HUES64 (cell line): ENCODE results near the gene DLGAP1.

ENCODE experiments used
- H3K27ac ChIP-seq: 2 replicates; pipeline ENCODE4 v1.7.0; 2013; ENCODE audit warnings: low read depth, low read length, inconsistent platforms
- H3K27me3 ChIP-seq: 2 replicates; pipeline ENCODE4 v1.6.1; 2013; ENCODE audit warnings: mild to moderate bottlenecking, low read length; ENCODE audit not compliant: insufficient read depth
- H3K36me3 ChIP-seq: 2 replicates; pipeline ENCODE4 v1.6.1; 2013; ENCODE audit warnings: mild to moderate bottlenecking, low read length; ENCODE audit not compliant: insufficient read depth
- H3K4me1 ChIP-seq: 2 replicates; pipeline ENCODE4 v1.6.1; 2013; ENCODE audit warnings: mild to moderate bottlenecking, low read length, moderate library complexity; ENCODE audit not compliant: insufficient read depth
- H3K4me3 ChIP-seq: 2 replicates; pipeline ENCODE4 v1.5.1; 2013; ENCODE audit warnings: mild to moderate bottlenecking, low read length, moderate library complexity
- H3K9ac ChIP-seq: 2 replicates; pipeline ENCODE4 v1.6.1; 2013; ENCODE audit warnings: mild to moderate bottlenecking, low read depth, low read length
- H3K9me3 ChIP-seq: 2 replicates; pipeline ENCODE4 v1.6.1; 2013; ENCODE audit warnings: low read depth, low read length; ENCODE audit not compliant: insufficient read depth
- WGBS: fragments of 150-250, 120-280 bp; methylation state at CpG from one replicate; pipeline ENCODE4 v1.1.7; 2013; ENCODE audit warnings: missing lambda C conversion rate; 5-methylcytosine and 5-hydroxymethylcytosine counted together

DLGAP1 gene

DNA sequence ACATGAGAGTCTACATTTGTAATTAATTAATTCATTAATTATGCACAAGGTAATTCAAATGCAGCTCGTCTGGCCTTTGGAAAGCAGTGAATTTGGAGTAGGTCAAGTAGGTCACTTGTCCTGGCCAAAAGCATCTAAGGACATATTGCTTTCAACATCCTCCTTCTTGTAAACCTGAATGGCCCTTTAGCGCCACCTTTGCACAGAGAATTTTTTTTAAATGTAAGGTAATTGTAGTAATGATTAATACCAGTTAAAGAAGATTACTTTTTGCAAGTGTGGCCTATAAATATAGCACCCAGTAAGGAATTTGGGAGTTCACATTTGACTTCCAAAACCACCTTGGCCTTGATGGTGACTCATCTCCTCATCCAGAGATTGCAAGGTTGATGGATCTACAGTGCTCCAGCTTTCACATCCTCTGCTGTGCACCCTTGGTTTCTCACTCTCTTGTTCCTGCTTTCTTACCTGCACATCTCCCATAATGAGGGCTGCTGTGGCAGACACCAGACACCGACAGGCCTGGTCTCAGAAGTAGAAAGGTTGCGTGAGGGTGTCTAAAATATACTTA is 523.5 kb downstream of the DLGAP1 start:
- H3K9me3 ChIP-seq, result no peaks in the 10 kb centered on the region
- H3K4me3 ChIP-seq, result no peak overlapping the region
- 94% methylated on average over 4 of the region's 4 CpGs for WGBS
- H3K27ac ChIP-seq, result no peak overlapping the region
- no peaks in the 10 kb centered on the region for H3K27me3 ChIP-seq
- no peaks in the 10 kb centered on the region for H3K4me1 ChIP-seq
- H3K36me3 ChIP-seq, result no peaks in the 10 kb centered on the region
- H3K9ac ChIP-seq, result no peak overlapping the region

DNA sequence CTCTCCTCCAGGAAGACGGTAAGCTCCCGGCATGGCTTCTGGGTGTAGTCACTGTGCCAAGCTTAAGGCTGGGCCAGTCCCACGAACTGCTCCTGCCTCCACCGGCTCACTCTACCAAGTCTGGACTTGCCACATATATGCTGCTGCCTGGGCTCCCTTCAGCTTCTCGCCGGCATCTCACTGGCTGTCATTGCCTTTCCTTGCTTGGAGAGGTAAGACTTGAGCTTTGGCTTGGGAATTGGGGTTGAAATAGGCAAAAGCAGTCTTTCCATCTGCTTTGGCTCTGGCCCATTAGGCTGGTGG is 524.1 kb downstream of the DLGAP1 start:
- H3K4me3 ChIP-seq, result no peak overlapping the region
- H3K4me1 ChIP-seq, result no peaks in the 10 kb centered on the region
- H3K36me3 ChIP-seq, result no peaks in the 10 kb centered on the region
- H3K27me3 ChIP-seq, result no peaks in the 10 kb centered on the region
- H3K27ac ChIP-seq, result no peak overlapping the region
- WGBS, result 95% methylated on average over 6 of the region's 6 CpGs
- H3K9ac ChIP-seq, result no peak overlapping the region
- H3K9me3 ChIP-seq, result no peaks in the 10 kb centered on the region

DNA sequence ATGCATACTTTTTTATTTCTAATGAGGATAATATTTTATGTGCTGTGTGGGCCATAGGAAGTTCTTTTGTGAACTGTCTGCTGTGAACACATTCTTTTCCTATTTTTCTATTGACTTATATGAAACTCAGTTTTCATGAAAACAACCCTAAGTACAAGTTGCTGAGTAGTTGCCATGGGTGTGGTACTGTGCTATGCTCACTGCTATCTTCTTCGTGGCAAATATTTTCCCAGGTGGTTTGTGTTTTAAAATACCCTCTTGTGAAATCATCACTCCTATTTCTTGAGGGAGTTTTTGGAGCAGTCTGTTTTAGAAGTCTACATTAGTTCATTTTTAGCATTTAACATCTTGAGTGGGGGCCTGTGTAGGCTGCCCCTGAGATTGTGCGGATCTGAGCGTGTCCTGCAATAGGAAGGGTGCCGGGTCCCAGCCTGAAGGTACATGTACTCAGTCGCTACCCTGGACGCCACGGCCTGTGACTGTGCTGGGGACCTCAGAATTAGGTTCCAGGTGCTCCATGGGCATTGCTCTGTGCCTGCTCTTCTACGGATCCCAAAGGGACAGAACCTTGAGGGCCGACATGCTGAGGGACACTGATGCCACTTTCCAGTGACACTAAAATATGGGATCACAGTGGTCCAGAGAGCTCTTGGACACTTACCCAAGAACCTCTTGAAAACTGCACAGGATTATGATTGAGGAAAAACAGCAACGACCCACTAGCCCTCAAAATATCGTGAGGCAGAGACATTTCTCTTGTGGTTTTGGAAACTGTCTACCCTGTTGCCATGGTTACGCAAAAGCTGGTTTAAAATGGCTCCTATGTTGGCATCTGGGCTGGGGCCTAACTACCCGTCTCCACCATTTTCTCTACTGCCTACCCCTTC is 524.7 kb downstream of the DLGAP1 start:
- H3K4me1 ChIP-seq, result no peaks in the 10 kb centered on the region
- 95% methylated on average over 12 of the region's 13 CpGs for WGBS
- H3K27ac ChIP-seq, result no peak overlapping the region
- no peaks in the 10 kb centered on the region for H3K27me3 ChIP-seq
- no peak overlapping the region for H3K9ac ChIP-seq
- no peak overlapping the region for H3K4me3 ChIP-seq
- no peaks in the 10 kb centered on the region for H3K9me3 ChIP-seq
- no peaks in the 10 kb centered on the region for H3K36me3 ChIP-seq

DNA sequence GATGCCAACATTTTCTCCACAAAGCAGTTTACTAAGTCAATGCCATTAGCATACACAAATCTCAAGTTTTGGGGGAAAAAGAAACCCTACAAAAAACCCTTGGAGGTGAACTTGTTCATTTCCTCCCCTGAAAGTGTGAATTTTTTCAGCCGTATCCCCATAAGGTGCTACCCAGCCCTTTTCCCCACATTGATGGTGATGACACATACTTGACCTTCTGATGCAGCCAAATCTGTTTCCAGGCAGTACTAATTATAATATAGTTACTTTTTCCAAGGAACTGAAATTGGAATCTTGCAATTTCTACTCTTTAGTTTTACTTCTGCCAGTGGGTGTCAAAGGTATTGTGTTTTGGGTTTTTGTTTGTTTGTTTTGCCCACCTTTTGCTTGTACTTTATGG is 530.7 kb downstream of the DLGAP1 start:
- no peaks in the 10 kb centered on the region for H3K9me3 ChIP-seq
- H3K27me3 ChIP-seq, result no peaks in the 10 kb centered on the region
- H3K4me1 ChIP-seq, result no peaks in the 10 kb centered on the region
- H3K4me3 ChIP-seq, result no peak overlapping the region
- H3K9ac ChIP-seq, result no peak overlapping the region
- WGBS, result 83% methylated on average over 1 of the region's 1 CpG
- no peak overlapping the region for H3K27ac ChIP-seq
- H3K36me3 ChIP-seq, result no peaks in the 10 kb centered on the region

DNA sequence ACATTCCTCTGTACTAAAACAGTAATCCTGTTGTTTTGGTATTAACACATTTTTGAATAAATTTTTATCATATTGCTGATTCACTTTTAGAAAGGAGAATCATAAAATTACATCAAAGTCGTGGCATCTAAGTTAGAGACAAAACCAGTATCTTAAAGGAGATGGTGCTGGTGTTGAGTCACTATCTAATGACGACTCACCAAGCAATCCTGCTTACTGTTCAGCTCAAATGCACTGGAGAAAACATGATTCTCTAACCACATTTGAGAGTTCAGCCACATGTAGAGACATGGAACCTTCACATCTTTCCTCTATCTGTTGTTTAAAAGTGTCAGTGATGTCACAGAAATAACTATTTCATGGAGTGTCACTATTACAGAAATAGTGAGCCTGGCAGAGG is 531.4 kb downstream of the DLGAP1 start:
- Histone ChIP-seq H3K4me3 (no peak overlapping the region), H3K9ac (no peak overlapping the region), H3K9me3 (no peaks in the 10 kb centered on the region), H3K27me3 (no peaks in the 10 kb centered on the region), H3K27ac (no peak overlapping the region), H3K36me3 (no peaks in the 10 kb centered on the region), H3K4me1 (no peaks in the 10 kb centered on the region)
- WGBS, result 79% methylated on average over 2 of the region's 2 CpGs

DNA sequence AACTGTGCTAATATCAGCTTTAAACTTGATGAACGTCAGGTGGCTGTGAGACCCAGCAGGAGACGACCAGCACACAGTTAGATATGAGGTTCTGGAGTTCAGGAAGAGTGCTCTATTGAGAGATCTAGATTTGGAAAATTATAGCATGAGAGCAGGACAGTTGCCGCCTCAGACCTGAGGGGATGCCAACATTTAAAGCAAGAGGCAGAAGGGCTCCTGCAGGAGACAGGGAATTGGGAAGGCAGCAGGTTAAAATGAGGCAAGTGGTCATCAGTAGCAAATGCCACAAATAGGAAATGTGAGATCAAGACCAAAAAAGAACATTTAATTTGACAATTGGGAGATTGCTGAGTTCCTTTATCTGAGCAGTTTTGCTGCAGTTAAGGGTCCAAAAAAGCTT is 533.3 kb downstream of the DLGAP1 start:
- Histone ChIP-seq H3K4me1 (no peaks in the 10 kb centered on the region), H3K27me3 (no peaks in the 10 kb centered on the region), H3K27ac (no peak overlapping the region), H3K9me3 (no peaks in the 10 kb centered on the region), H3K36me3 (no peaks in the 10 kb centered on the region), H3K9ac (no peak overlapping the region), H3K4me3 (no peak overlapping the region)
- 90% methylated on average over 3 of the region's 3 CpGs for WGBS

DNA sequence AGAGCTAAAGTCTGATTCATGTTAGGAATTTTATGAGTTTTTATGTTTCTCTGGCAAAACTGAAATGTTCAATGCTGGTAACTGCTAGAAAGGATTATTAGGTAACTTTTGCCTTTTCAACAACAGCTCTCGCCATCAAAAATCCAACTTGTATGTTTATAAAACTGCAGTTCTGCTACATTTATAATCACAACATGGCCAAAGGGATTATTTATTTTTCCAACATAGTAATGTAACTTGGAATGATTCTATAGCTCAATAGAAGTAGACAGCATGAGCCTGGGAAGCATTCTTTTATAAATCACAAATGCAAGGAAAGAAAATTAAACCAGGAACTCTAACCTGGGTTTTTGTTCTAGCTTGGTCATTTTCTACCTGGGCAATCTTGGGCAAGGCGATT is 534.3 kb downstream of the DLGAP1 start:
- no peaks in the 10 kb centered on the region for H3K27me3 ChIP-seq
- no peaks in the 10 kb centered on the region for H3K9me3 ChIP-seq
- H3K9ac ChIP-seq, result no peak overlapping the region
- 100% methylated on average over 2 of the region's 2 CpGs for WGBS
- no peaks in the 10 kb centered on the region for H3K36me3 ChIP-seq
- no peak overlapping the region for H3K4me3 ChIP-seq
- no peak overlapping the region for H3K27ac ChIP-seq
- no peaks in the 10 kb centered on the region for H3K4me1 ChIP-seq

DNA sequence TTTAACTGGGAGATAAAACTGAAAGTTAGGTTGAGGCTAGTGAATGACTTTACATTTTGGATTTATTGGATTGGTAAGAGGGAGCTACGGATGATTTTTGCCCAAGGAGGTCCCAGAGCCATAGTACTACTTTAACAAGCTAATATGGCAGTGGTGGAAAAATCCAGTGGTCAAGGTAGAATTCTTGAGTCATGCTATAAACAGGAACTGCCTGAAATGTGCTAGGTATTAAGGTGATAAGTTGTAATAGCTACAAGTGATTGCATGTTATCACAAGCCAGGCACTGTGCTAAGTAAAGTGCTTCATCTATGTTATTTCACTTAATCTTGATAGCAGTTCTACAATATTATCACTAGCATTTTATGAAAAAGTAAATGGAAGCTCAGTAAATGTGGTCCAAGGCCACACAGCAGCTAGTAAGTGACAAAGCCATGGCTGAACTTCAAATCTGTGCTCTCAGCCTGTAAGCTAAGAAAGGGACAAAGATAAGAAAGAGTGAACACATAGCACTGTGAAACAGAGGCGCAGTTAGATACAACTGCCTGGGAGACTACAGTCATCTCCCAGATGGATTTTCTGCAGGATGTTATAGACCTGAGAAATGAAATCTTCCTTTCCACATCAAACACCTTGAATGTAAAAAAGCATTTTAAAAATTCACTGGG is 535.6 kb downstream of the DLGAP1 start:
- 95% methylated on average over 2 of the region's 2 CpGs for WGBS
- Histone ChIP-seq H3K9ac (no peak overlapping the region), H3K36me3 (no peaks in the 10 kb centered on the region), H3K27me3 (no peaks in the 10 kb centered on the region), H3K9me3 (no peaks in the 10 kb centered on the region), H3K27ac (no peak overlapping the region), H3K4me3 (no peak overlapping the region), H3K4me1 (no peaks in the 10 kb centered on the region)

DNA sequence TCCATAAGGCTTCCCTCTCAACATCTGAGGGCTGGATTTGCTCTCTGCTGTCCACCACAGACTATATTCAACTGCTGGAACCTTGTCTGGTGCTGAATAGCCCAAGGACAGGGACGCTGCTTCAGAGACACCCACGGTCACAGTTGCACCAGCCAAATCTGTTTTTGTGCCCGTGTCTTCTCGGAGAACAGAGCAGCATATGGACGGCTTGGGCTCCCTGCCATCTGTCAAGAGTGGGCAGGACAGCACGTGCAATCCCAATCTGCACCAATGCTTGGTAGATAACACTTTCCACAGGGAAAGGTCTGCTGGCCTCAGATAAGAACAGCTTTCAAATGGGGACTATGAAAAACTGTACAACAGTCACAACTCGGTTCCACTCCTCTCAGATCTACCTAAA is 539.0 kb downstream of the DLGAP1 start:
- Histone ChIP-seq H3K27ac (no peak overlapping the region), H3K4me1 (no peaks in the 10 kb centered on the region), H3K36me3 (no peaks in the 10 kb centered on the region), H3K4me3 (no peak overlapping the region), H3K9ac (no peak overlapping the region), H3K27me3 (no peaks in the 10 kb centered on the region), H3K9me3 (no peaks in the 10 kb centered on the region)
- 93% methylated on average over 7 of the region's 7 CpGs for WGBS

DNA sequence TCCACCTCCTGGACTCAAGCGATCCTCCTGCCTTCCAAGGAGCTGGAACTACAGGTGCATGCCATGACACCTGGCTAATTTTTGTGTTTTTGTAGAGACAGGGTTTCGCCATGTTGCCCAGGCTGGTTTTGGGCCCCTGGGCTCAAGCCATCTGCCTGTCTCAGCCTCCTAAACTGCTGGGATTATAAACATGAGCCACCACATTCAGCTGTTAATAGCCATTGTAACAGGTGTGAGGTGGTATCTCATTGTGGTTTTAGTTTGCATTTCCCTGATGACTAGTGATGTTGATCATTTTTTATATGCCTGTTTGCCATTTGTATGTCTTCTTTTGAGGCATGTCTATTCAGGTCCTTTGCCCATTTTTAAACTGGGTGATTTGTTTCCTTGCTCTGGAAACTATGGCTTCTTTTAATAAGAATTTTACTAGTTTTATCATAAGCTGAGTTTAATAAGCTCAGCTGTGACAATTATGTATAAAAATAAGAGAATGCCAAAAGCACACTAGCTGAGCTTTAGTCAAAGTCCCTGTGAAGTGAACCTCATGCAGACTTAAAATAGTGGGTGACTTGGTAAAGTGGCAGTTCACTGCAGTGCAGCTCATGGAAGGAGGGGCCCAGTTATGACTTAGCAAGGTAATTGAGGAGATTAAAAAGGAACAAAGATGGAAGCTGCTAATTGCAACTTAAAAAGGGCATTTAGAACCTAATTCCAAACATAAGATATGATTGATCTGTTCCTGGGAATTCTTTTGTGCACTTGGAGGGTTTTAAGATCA is 540.1 kb downstream of the DLGAP1 start:
- H3K4me1 ChIP-seq, result no peaks in the 10 kb centered on the region
- H3K9me3 ChIP-seq, result no peaks in the 10 kb centered on the region
- no peak overlapping the region for H3K9ac ChIP-seq
- WGBS, result 90% methylated on average over 2 of the region's 2 CpGs
- no peaks in the 10 kb centered on the region for H3K27me3 ChIP-seq
- no peaks in the 10 kb centered on the region for H3K36me3 ChIP-seq
- H3K27ac ChIP-seq, result no peak overlapping the region
- no peak overlapping the region for H3K4me3 ChIP-seq

DNA sequence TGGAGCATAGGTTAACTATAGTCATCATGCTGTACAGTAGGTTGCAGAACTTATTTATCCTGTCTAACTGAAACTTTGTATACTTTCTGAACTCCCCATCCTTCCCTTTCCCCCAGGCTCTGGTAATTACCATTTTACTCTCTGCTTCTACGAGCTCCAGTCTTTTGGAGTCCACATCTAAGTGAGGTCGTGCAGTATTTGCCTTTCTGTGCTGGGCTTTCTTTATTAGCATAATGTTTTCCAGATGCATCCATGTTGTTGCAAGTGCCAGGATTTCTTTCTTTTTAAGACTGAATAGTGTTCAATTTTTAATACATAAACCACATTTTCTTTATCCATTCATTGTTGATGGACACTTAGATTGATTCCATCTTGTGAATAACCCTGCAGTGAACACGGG is 541.0 kb downstream of the DLGAP1 start:
- WGBS, result 84% methylated on average over 2 of the region's 3 CpGs
- no peaks in the 10 kb centered on the region for H3K36me3 ChIP-seq
- H3K4me1 ChIP-seq, result no peaks in the 10 kb centered on the region
- no peak overlapping the region for H3K9ac ChIP-seq
- no peak overlapping the region for H3K4me3 ChIP-seq
- no peak overlapping the region for H3K27ac ChIP-seq
- H3K9me3 ChIP-seq, result no peaks in the 10 kb centered on the region
- H3K27me3 ChIP-seq, result no peaks in the 10 kb centered on the region
